ENCODE data around the gene CKAP5.
"Not testable (repeated sequence)": the region's sequence is repeated elsewhere in the genome, so short reads cannot be mapped to it uniquely, and the experiment has no call there.

Gene CKAP5

DNA sequence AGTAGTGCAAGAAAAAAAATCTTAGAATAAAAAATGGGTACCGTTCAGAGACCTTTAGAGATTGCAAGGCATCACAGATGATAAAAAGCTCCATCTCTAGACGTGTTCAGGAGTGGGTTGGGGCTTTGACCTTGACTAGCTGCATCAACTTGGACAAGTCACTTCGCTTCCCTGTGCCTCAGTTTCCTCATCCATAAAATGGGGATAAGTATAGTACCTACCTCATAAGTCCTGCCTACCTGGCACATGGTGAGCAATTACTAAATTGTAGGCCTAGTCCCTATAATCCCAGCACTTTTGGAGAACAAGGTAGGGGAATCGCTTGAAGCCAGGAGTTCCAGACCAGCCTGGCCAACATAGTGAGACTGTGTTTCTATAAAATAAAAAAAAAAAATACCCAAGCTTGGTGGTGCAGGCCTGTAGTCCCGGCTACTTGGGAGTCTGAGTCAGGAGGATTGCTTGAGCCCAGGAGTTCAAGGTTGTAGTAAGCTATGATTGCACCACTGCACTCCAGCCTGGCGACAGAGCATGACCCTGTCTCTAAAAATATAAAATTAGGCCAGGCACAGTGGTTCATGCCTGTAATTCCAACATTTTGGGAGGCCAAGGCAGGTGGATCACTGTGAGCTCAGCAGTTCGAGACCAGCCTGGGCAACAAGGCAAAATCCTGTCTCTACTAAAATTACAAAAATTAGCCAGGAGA lies 133.1 kb downstream of the CKAP5 start:
- H4K20me1 ChIP-seq (ENCODE audit: insufficient read depth, low read length, poor library complexity, severe bottlenecking), result no peaks in the 10 kb centered on the region
- no peaks in the 10 kb centered on the region for H3K36me3 ChIP-seq (ENCODE audit: insufficient read depth, low read length)

DNA sequence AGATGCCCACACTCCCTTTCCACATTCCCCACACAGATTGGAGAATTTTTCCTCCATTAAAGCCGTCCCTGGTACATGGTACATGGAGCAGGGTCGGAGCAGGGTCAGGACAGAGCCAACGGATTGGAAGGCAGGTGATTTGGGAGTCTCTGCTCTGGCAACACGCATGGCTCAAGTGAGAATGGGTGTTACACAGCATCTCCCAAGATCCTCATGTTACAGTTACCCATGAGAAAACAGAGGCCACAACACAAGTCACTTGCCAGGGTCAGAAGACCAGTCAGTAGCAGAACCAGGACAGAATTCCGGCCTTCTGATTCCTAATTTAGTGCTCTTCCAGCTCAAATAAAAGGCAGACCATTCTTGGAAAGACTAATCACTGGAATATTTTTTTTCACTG lies 134.8 kb downstream of the CKAP5 start:
- no peak for TF ChIP-seq EZH2phosphoT487 (IDR thresholded peaks at IDR 0.05; ENCODE audit: borderline replicate concordance)
- TF ChIP-seq, protein P1, sequence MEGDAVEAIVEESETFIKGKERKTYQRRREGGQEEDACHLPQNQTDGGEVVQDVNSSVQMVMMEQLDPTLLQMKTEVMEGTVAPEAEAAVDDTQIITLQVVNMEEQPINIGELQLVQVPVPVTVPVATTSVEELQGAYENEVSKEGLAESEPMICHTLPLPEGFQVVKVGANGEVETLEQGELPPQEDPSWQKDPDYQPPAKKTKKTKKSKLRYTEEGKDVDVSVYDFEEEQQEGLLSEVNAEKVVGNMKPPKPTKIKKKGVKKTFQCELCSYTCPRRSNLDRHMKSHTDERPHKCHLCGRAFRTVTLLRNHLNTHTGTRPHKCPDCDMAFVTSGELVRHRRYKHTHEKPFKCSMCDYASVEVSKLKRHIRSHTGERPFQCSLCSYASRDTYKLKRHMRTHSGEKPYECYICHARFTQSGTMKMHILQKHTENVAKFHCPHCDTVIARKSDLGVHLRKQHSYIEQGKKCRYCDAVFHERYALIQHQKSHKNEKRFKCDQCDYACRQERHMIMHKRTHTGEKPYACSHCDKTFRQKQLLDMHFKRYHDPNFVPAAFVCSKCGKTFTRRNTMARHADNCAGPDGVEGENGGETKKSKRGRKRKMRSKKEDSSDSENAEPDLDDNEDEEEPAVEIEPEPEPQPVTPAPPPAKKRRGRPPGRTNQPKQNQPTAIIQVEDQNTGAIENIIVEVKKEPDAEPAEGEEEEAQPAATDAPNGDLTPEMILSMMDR (conservative IDR thresholded peaks at IDR 0.05; ENCODE audit: low read length), result no peak
- peaks cover 7% of the 10 kb centered on the region; the same call in 1 of the 2 replicates for H3K36me3 ChIP-seq (ENCODE audit: insufficient read depth, low read length)
- H3K4me2 ChIP-seq (ENCODE audit: low read depth, low read length, poor library complexity, severe bottlenecking), result no peak overlapping the region

More for the DNA sequence above, 133.1 kb downstream of the CKAP5 start:
- no peak overlapping the region for H3K4me3 ChIP-seq (ENCODE audit: low read length, poor library complexity, severe bottlenecking)
- no peaks in the 10 kb centered on the region for H3K27me3 ChIP-seq (ENCODE audit: insufficient read depth, low read length, poor library complexity, severe bottlenecking)
- H3K9me3 ChIP-seq (ENCODE audit: insufficient read depth, low read depth, low read length), result no peaks in the 10 kb centered on the region
- no peak for TF ChIP-seq EZH2phosphoT487 (IDR thresholded peaks at IDR 0.05; ENCODE audit: borderline replicate concordance)
- TF ChIP-seq, protein P1 (conservative IDR thresholded peaks at IDR 0.05; ENCODE audit: low read length), result no peak
- H3K4me1 ChIP-seq (ENCODE audit: insufficient read depth, low read length, poor library complexity, severe bottlenecking), result peaks cover 2% of the 10 kb centered on the region
- H3K9ac ChIP-seq (ENCODE audit: low read depth, low read length, poor library complexity, severe bottlenecking), result no peak overlapping the region
- no peak overlapping the region for H3K4me2 ChIP-seq (ENCODE audit: low read depth, low read length, poor library complexity, severe bottlenecking)
- H3K9me2 ChIP-seq (replicated peaks; ENCODE audit: low read depth, low read length), result no peaks in the 10 kb centered on the region
- H3F3A ChIP-seq (ENCODE audit: low read depth), result no peaks in the 10 kb centered on the region
- H3K79me2 ChIP-seq (ENCODE audit: insufficient read depth, low read length), result no peaks in the 10 kb centered on the region
- H2AFZ ChIP-seq (ENCODE audit: low read length), result no peak overlapping the region

DNA sequence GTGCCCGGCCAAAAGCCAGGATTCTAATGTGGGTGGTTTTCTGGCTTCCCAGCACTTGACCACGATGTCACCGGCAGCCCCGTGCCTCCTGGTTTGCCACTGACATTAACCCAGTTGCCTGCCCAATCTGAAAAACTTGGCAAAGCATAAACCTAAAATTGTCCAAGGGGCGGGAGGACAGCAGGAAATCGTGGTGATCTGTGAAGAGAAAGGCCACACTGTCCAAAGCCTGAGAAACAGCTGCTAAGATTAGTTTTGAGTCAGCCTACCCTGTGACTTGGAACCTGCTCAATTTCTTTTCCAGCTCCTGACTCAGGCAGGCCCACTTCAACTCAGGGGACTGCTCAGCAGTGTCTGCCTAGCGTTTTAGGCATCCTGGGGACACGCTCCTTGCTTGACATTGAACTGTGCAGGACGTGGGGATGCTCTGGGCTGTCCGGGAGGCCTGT lies 135.2 kb downstream of the CKAP5 start:
- TF ChIP-seq, protein P1 (conservative IDR thresholded peaks at IDR 0.05; ENCODE audit: low read length), result no peak
- no peak for TF ChIP-seq EZH2phosphoT487 (IDR thresholded peaks at IDR 0.05; ENCODE audit: borderline replicate concordance)
- H3K36me3 ChIP-seq (ENCODE audit: insufficient read depth, low read length), result peaks cover 11% of the 10 kb centered on the region; the same call in 1 of the 2 replicates
- no peaks in the 10 kb centered on the region for H3K27me3 ChIP-seq (ENCODE audit: insufficient read depth, low read length, poor library complexity, severe bottlenecking)
- H3K9ac ChIP-seq (ENCODE audit: low read depth, low read length, poor library complexity, severe bottlenecking), result no peak overlapping the region
- H2AFZ ChIP-seq (ENCODE audit: low read length), result no peak overlapping the region
- no peaks in the 10 kb centered on the region for H4K20me1 ChIP-seq (ENCODE audit: insufficient read depth, low read length, poor library complexity, severe bottlenecking)
- no peak overlapping the region for H3K4me2 ChIP-seq (ENCODE audit: low read depth, low read length, poor library complexity, severe bottlenecking)
- H3K79me2 ChIP-seq (ENCODE audit: insufficient read depth, low read length), result no peaks in the 10 kb centered on the region
- H3K4me3 ChIP-seq (ENCODE audit: low read length, poor library complexity, severe bottlenecking), result no peak overlapping the region
- no peaks in the 10 kb centered on the region for H3K9me2 ChIP-seq (replicated peaks; ENCODE audit: low read depth, low read length)
- no peaks in the 10 kb centered on the region for H3K4me1 ChIP-seq (ENCODE audit: insufficient read depth, low read length, poor library complexity, severe bottlenecking)
- no peaks in the 10 kb centered on the region for H3K9me3 ChIP-seq (ENCODE audit: insufficient read depth, low read depth, low read length)
- H3F3A ChIP-seq (ENCODE audit: low read depth), result no peaks in the 10 kb centered on the region

More for the DNA sequence above, 134.8 kb downstream of the CKAP5 start:
- H4K20me1 ChIP-seq (ENCODE audit: insufficient read depth, low read length, poor library complexity, severe bottlenecking), result no peaks in the 10 kb centered on the region
- H3K9me2 ChIP-seq (replicated peaks; ENCODE audit: low read depth, low read length), result no peaks in the 10 kb centered on the region
- no peaks in the 10 kb centered on the region for H3K79me2 ChIP-seq (ENCODE audit: insufficient read depth, low read length)
- H3K9ac ChIP-seq (ENCODE audit: low read depth, low read length, poor library complexity, severe bottlenecking), result no peak overlapping the region
- H3K27me3 ChIP-seq (ENCODE audit: insufficient read depth, low read length, poor library complexity, severe bottlenecking), result no peaks in the 10 kb centered on the region
- no peaks in the 10 kb centered on the region for H3K4me1 ChIP-seq (ENCODE audit: insufficient read depth, low read length, poor library complexity, severe bottlenecking)
- no peak overlapping the region for H3K4me3 ChIP-seq (ENCODE audit: low read length, poor library complexity, severe bottlenecking)
- H3F3A ChIP-seq (ENCODE audit: low read depth), result no peaks in the 10 kb centered on the region
- no peaks in the 10 kb centered on the region for H3K9me3 ChIP-seq (ENCODE audit: insufficient read depth, low read depth, low read length)
- no peak overlapping the region for H2AFZ ChIP-seq (ENCODE audit: low read length)

DNA sequence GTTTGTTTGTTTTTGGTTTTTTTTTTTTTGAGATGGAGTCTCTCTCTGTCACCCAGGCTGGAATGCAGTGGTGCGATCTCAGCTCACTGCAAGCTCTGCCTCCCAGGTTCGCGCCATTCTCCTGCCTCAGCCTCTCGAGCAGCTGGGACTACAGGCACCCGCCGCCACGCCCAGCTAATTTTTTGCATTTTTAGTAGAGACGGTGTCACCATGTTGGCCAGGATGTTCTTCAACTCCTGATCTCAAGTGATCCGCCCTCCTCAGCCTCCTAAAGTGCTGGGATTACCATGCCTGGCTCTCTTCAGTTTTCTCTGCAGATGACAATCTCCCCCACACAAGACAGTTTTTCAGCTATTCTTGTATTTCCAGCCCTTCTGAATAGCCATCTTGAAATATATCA lies 136.7 kb downstream of the CKAP5 start:
- not testable (repeated sequence) for H3K4me2 ChIP-seq (ENCODE audit: low read depth, low read length, poor library complexity, severe bottlenecking); H3K9me3 ChIP-seq (ENCODE audit: insufficient read depth, low read depth, low read length); H3K9ac ChIP-seq (ENCODE audit: low read depth, low read length, poor library complexity, severe bottlenecking); H4K20me1 ChIP-seq (ENCODE audit: insufficient read depth, low read length, poor library complexity, severe bottlenecking); H3K4me1 ChIP-seq (ENCODE audit: insufficient read depth, low read length, poor library complexity, severe bottlenecking); H3K9me2 ChIP-seq (replicated peaks; ENCODE audit: low read depth, low read length); H3K79me2 ChIP-seq (ENCODE audit: insufficient read depth, low read length); H3K27me3 ChIP-seq (ENCODE audit: insufficient read depth, low read length, poor library complexity, severe bottlenecking); H3K4me3 ChIP-seq (ENCODE audit: low read length, poor library complexity, severe bottlenecking); H2AFZ ChIP-seq (ENCODE audit: low read length); H3F3A ChIP-seq (ENCODE audit: low read depth)
- H3K36me3 ChIP-seq (ENCODE audit: insufficient read depth, low read length), result peaks cover 25% of the 10 kb centered on the region; the same call in 1 of the 2 replicates

All from Loucy (cell line).